ENCODE data around the gene BRD4.

Gene BRD4

DNA sequence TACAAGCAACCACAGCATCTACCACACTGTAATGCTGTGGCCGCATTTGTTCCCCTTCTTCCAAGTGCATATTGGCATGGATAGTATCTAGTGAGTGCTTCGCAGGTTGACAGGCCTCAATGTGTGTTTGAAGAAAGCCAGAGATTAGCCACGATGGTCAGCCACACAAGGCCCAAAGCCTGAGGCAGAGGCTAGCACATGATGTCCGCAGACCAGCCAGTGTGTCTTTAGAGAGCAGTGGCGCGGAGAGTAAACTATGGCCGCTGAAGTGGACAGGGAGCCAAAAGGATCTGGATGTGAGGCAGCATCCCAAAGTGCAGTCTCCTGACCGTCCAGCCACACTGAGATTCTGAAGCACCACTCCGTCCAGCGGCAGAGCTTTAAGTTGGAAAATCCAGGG lies 36.0 kb downstream of the BRD4 start:
- H3K4me3 ChIP-seq (ENCODE audit: low read depth, low read length): no peak overlapping the region
- in situ Hi-C loops (cut with HindIII; ENCODE audit: low pct_ligation_motif_present, low sequenced_read_pairs): no loop called here
- TF ChIP-seq, protein P1, sequence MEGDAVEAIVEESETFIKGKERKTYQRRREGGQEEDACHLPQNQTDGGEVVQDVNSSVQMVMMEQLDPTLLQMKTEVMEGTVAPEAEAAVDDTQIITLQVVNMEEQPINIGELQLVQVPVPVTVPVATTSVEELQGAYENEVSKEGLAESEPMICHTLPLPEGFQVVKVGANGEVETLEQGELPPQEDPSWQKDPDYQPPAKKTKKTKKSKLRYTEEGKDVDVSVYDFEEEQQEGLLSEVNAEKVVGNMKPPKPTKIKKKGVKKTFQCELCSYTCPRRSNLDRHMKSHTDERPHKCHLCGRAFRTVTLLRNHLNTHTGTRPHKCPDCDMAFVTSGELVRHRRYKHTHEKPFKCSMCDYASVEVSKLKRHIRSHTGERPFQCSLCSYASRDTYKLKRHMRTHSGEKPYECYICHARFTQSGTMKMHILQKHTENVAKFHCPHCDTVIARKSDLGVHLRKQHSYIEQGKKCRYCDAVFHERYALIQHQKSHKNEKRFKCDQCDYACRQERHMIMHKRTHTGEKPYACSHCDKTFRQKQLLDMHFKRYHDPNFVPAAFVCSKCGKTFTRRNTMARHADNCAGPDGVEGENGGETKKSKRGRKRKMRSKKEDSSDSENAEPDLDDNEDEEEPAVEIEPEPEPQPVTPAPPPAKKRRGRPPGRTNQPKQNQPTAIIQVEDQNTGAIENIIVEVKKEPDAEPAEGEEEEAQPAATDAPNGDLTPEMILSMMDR (IDR thresholded peaks at IDR 0.05; ENCODE audit: low read depth, low read length, missing control alignments): no peak
- peaks cover 5% of the 10 kb centered on the region for H3K36me3 ChIP-seq (replicated peaks)
- H3K27me3 ChIP-seq (replicated peaks): no peaks in the 10 kb centered on the region
- no peak for DNase-seq
- H3K27ac ChIP-seq: peak overlapping the region; percentile 42

GRCh38 chr19:15294561-15294990 lies 37.8 kb downstream of the BRD4 start:
- H3K27ac ChIP-seq: no peak overlapping the region
- H3K4me3 ChIP-seq (ENCODE audit: low read depth, low read length): no peak overlapping the region
- DNase-seq: no peak
- in situ Hi-C loops (cut with HindIII; ENCODE audit: low pct_ligation_motif_present, low sequenced_read_pairs): no loop called here
- TF ChIP-seq, protein P1 (IDR thresholded peaks at IDR 0.05; ENCODE audit: low read depth, low read length, missing control alignments): no peak
- peaks cover 5% of the 10 kb centered on the region for H3K36me3 ChIP-seq (replicated peaks)
- H3K27me3 ChIP-seq (replicated peaks): no peaks in the 10 kb centered on the region

- H3K27me3 ChIP-seq (replicated peaks): no peaks in the 10 kb centered on the region
- TF ChIP-seq, protein P1 (IDR thresholded peaks at IDR 0.05; ENCODE audit: low read depth, low read length, missing control alignments): no peak
- in situ Hi-C loops (cut with HindIII; ENCODE audit: low pct_ligation_motif_present, low sequenced_read_pairs): no loop called here
- no peak overlapping the region for H3K4me3 ChIP-seq (ENCODE audit: low read depth, low read length)
- no peak overlapping the region for H3K27ac ChIP-seq
- H3K36me3 ChIP-seq (replicated peaks): peaks cover 5% of the 10 kb centered on the region
- no peak for DNase-seq
Measured at GRCh38 chr19:15293781-15294491, 38.4 kb downstream of the BRD4 start.

DNA sequence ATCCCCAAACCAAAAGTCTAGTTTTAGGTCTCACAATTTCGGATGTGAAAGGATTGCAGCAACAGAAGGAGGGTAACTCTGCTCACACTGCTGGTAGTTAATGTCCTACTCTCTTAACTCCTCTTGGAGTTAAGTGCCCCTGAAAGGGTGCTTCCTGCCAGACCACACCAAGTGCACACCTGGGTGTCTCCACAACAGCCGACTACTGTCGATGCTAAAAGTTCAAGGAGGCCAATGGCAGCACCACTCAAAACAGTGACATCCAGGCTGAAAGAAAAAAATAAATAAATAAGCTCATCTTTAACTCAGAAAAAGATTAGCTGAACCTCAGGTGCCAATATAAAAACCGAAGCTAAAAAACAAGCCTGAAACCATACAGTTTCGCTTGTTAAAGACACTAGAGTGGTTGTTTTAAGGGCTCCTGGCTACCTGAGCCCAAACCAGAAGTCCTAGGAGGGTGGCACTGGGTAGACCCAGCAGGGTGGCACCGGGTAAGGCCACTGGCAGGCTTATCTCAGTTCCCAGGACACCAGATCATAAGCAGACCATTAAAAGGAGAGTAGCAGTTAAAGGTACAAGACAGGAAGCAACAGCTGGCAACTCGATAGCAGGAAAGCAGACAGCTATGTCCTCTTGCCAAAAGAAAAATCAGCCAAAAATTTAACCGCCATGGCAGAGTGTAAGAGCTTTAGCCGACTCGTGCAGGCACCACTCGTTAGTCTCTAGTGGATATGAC lies 39.3 kb downstream of the BRD4 start:
- Histone ChIP-seq H3K4me3 (ENCODE audit: low read depth, low read length) (no peak overlapping the region), H3K27me3 (replicated peaks) (no peaks in the 10 kb centered on the region), H3K36me3 (replicated peaks) (peaks cover 5% of the 10 kb centered on the region), H3K27ac (no peak overlapping the region)
- DNase-seq: no peak
- TF ChIP-seq, protein P1 (IDR thresholded peaks at IDR 0.05; ENCODE audit: low read depth, low read length, missing control alignments): no peak
- in situ Hi-C loops (cut with HindIII; ENCODE audit: low pct_ligation_motif_present, low sequenced_read_pairs): no loop called here

GRCh38 chr19:15292140-15292539 lies 40.2 kb downstream of the BRD4 start:
- Histone ChIP-seq H3K36me3 (replicated peaks) (peaks cover 5% of the 10 kb centered on the region), H3K27ac (no peak overlapping the region), H3K4me3 (ENCODE audit: low read depth, low read length) (no peak overlapping the region), H3K27me3 (replicated peaks) (no peaks in the 10 kb centered on the region)
- no peak for DNase-seq
- in situ Hi-C loops (cut with HindIII; ENCODE audit: low pct_ligation_motif_present, low sequenced_read_pairs): no loop called here
- TF ChIP-seq, protein P1 (IDR thresholded peaks at IDR 0.05; ENCODE audit: low read depth, low read length, missing control alignments): no peak

Data from brain microvascular endothelial cell (primary cell).